ENCODE measurements around the gene ABCC3.
A peak's percentile ranks its signal among the peaks of the same experiment; 100 is the strongest.
"Not testable (repeated sequence)": the region's sequence is repeated elsewhere in the genome, so short reads cannot be mapped to it uniquely, and the experiment has no call there.

Gene ABCC3

DNA sequence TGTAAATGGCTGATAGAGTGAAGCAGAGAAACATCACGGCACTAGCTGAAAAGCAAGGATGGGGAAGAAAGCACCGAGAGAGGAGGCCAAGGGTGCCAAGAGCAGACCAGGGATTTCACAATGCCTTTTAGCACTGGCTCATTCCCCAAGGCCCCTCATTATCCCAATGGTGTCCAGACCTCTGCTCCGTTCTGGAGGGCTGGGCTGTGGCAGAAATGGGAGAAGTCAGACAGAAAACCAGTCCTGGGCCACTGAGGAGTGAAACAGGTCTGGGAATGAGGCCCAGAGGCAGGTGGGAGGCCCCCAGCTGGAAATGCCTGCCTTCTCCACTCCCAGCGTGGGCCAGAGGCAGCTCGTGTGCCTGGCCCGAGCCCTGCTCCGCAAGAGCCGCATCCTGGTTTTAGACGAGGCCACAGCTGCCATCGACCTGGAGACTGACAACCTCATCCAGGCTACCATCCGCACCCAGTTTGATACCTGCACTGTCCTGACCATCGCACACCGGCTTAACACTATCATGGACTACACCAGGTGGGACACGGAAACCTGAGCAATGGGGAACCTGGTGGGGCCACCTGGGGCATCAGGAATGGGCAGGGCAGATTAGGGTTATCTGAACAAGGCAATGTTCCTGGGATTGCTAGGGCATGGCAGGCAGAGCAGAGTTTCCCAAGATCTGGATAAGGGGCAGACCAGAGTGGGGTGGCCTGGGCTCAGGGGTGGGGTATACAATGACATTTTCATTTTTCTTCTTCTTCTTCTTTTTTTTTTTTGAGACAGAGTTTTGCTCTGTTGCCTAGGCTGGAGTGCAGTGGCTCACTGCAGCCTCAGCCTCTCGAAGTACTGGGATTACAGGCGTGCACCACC lies 52.8 kb downstream of the ABCC3 start:
- DNase-seq: no peak

GRCh38 chr17:50688245-50688644 lies 53.6 kb downstream of the ABCC3 start:
- DNase-seq: no peak

- DNase-seq: no peak
Measured at GRCh38 chr17:50689251-50689650, 54.6 kb downstream of the ABCC3 start.

DNA sequence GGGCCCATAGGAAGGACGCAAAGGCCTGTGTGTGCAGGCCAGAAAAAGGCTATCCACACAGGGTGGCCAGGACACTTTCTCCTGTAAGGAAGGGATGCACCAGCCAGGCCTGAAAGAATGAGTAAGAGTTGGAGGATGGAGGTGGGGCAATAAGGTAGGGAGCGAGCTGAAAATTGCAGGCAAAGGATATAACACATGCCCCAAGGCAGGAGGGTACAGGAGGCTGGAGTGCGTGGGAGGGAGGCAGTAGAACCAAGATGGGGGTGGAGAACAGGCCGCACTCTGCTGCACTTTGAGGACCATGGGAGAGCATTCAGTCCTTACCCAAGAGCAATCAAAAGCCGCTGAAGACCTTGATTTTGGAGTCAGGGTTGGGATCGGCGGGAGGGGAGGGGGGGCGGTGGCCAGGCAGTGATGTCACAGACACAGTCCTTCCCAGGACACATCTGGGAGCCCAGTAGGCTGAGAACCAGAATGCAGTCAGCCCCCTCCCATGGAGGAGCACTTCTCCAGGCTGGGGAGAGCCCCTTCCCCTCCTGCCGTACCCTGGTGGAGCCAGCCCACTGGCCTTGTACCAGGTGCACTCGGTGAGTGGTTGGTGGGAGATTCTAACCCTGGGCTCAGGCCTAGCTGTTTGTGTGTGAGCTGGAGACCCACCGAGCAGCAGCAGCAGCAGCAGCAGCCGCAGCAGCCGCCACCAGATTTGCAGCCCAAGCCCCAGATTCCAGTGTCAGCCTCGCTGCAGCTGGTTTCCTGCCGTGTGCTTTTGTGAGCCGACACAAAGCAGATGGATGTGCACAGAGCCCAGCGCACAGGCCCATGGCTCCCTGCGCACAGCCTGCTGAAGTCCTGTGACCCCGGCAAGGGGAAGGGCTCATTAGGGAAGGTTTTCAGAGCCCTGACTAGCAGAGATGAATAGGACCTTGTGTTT lies 55.5 kb downstream of the ABCC3 start:
- DNase-seq: no peak

DNA sequence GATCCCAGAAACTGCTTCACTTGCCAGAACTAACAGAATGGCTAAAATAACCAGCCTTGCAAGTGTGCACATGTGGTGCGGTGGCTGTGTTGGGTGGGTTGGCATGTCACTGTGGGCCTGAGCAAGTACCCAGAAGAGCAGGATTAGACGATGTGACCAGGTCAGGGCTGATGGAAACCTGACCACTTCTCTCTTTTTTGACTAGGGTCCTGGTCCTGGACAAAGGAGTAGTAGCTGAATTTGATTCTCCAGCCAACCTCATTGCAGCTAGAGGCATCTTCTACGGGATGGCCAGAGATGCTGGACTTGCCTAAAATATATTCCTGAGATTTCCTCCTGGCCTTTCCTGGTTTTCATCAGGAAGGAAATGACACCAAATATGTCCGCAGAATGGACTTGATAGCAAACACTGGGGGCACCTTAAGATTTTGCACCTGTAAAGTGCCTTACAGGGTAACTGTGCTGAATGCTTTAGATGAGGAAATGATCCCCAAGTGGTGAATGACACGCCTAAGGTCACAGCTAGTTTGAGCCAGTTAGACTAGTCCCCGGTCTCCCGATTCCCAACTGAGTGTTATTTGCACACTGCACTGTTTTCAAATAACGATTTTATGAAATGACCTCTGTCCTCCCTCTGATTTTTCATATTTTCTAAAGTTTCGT lies 56.3 kb downstream of the ABCC3 start:
- no peak for DNase-seq

- no peak for DNase-seq
Measured at GRCh38 chr17:50691550-50692447, 57.1 kb downstream of the ABCC3 start.

- DNase-seq: no peak
Measured at GRCh38 chr17:50692448-50693035, 57.9 kb downstream of the ABCC3 start.

DNA sequence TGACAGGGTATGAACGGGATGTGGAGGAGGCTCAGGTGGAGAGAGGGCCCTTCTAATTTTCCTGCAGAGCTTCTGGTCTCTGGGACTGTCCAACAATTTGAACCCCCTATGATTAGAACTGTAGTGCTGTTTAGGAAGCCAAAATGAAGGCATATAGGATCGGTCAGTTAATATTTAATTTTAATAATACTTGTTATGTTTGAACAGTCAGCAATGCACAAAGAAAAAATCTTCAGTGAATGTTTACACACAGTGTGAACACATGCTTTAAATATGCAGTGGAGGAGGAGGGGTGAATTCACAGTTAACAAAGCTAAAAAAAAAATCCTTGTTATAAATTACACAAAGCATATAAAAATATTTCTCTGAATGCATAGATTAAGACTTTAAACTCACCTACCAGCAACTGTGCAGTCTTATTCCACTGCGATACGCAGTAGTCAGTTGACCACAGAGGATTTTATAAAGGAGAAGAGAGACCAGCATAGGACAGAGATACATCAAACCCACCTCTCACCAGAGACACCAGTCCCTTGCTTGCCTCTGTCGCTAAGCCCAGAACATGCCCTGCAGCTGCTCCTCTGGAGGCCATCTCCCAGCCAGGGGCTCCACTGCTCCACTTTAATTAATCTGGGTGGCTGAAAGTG lies 58.5 kb downstream of the ABCC3 start:
- DNase-seq: no peak

GRCh38 chr17:50696365-50696879 lies 61.7 kb downstream of the ABCC3 start:
- DNase-seq: no peak

DNA sequence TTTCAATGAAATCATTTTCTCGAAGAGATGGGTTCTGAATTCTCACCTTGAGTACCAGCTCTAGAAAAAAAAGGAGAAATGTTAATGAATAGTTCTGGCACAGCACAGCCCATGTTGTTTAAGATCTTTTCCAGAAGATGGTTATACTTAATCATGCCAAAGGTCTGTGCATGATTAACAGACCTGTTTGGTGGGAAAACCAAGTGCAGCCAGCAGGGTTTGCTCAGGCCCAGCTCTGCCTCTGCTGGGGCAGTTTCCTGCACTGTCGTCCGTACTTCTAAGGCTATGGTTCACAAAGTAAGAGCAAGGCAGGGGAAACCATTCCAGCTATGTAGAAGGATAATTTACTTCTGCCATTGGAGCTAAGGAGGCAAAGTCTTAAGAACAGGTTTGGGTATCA lies 62.4 kb downstream of the ABCC3 start:
- no peak for DNase-seq

DNA sequence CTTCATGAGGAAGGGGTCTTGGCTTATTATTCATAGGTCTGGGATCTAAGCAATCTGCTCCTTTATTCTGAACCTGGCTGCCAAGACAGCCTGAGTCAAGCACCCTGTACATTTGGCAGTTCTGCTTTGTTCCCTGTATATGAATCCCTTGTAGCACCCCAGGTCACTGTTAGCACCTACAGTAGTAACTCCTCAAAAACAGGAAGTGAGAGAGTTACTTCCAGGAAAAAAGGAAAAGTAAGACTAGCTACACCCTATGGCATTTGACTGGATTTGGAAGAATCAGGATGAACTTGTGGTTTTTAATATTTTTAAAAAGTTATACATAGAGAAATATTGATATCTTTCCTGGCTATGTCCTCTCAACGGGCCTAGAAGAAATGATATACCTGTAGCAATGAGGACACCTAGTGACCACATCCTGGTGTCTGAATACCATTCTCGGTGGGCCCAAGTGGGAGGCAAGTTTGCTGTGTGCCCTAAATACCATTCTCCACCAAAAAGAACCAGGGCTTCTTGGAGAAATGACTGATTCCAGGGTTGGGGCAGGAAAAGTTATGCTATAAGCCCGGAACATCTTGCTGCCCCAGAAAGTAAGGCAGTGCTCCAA lies 63.1 kb downstream of the ABCC3 start:
- no peak for DNase-seq

DNA sequence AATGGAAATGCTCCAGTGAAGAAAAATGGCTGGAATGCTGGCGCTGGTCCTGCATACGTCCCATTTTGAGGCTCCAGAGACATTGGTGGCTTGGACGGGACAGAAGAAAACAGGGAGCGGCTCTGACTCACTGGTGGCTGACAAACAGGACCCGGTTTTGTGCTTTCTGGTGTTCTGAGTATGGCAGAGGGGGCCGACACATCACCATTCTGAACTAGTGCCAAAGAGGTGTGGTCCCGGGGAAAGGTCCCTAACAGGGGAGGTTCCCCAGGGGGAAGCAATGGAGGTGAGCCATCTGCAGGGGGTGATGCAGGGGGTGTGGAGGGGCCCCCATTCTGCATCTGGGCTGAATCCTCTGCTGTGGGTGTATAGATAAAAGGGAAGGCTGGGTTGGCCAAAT lies 64.7 kb downstream of the ABCC3 start:
- no peak for DNase-seq

DNA sequence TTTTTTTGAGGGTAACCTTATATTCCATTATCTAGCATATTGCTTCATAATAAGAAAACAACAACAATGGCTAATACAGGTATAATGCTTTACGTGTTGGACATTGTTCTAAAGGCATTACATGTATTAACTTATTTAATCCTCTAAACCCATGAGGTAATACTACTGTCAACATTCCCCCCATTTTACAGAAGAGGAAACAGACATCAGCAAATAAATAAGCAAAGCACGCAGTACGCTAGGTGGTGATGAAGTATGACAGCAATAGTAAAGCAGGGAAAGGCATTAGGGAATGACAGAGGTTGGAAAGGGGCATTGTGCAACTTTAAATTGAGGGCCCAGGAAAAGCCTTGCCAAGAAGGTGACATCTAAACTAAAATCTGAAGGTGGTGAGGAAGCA lies 68.5 kb downstream of the ABCC3 start:
- DNase-seq: no peak

DNA sequence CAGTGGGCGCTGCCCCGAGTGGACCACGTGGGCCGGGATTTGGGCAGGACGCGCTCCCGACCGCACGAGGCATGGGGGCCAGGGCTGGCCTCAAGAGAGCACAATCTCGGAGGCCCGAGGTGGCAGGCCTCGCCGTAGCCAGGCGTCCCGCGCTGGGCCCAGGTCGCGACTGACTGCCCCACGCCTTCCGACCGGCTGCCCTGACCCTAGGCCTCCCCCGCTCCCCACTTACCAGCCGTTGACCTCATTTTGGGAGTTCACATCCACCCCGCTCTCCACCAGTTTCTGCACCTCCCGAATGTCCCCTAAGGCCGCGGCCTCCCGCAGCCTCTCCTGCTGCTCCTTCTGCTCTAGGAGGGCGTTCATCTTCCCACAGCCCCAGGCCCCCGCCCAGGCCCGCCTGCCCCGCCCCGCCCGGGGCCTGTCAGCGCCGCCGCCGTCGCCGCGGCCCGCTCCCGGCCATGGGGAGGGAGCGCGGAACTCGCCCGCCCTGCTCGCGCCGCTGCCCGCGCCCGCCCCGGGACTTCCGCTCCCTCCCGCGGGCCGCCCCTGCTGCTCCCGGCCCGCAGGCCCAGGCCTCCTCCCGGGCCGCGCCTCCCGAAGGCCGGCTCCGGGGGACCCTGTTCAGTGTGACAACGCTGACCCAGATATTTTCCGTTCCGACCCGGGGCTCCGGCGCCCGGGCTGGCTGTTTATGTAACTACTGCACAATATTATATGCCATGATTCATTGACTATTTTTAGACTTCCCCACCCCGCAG lies 72.8 kb downstream of the ABCC3 start, which contains the start of gene ANKRD40:
Gene ANKRD40, minus strand, starts transcription at position 626 of the 761 bp plus-strand sequence. Its CDS starts 260 bp downstream, at position 366.
- DNase-seq: peak; percentile 95

DNA sequence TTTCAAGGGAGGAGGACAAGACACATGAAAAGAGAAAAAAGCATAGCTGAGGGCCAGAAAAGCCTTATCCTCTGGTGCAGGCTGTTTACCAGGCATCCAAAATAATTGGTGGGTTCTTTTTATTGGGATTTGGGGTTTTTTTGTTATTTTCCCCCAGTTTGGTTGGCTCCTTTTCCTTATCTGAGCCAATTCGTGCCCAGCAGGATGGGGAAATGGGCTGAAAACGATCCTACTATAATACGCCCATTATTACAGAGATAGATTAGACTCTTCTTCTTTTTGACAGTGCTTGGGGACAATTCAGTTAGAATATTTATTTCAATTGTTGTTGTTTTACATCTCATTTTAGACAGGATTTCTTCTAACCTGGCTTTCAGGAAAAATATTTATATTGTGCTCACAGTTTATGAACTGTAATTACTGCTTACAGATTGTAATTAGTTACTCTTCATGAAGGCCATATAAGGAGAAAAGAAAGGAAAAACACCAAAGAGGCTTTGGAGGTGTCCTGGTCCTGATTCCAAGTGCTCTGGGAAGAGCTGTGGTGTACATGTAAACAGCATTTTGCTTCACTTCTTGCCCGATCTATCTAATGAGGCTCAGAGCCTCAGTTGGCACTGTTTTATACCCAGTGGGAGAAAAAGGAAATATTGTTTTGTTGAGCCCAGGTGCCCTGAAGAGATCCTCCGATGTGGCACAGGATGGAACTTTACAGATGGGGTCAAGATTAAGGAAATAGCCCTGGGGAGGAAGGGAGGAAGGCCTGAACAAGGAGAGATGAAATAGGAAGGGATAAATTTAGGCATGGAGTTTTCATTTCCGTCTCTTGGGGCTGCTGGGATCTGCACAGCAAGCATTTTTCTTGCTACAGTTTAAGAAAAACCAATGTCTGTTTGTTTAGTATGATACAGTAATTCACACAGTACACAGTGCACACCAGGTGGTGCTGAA lies 73.6 kb downstream of the ABCC3 start:
- DNase-seq: peak; percentile 18

- DNase-seq: not testable (repeated sequence)
Measured at GRCh38 chr17:50709053-50709452, 74.4 kb downstream of the ABCC3 start.

GRCh38 chr17:50710025-50710424 lies 75.3 kb downstream of the ABCC3 start:
- no peak for DNase-seq

DNA sequence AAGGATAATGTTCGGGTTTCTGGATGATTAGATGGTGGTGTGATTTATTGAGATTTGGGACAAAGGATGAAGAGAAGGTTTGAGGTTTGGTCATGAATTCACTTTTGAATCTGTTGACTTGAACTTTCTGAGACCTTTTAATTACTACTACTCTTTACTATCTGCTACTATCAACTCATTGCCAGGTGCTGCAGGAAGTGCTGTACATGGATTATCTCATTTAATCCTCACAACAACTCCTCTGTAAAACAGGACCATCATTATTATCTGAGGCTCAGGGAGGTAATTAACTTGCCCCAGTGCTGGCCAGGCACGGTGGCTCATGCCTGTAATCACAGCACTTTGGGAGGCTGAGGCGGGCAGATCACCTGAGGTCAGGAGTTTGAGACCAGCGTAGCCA lies 76.0 kb downstream of the ABCC3 start:
- DNase-seq: no peak

All from suppressor macrophage treated with lipopolysaccharide for 4 hours (primary cell).